PC-9 (cell line): ENCODE results near the gene NADSYN1. TPM values are rescaled to one million over a fixed set of nuclear protein-coding genes. Genes with fewer than 3 reads are reported as not detected.

Source experiments
- BruUV-seq: library from RNA; stranded (reverse); fragments of 400-500 nt; replicated peaks from 2 replicates; lab custom pipeline; 2021; lab: Mats Ljungman, UMichigan
- CTCF ChIA-PET: fragments of 300-600 bp; sonication (Branson Sonifier 250); formaldehyde crosslinking; loops from one replicate; lab custom pipeline; 2022; ENCODE audit warnings: antibody characterized with exemption; lab: Charles Lee
- POLR2A ChIA-PET: fragments of 300-600 bp; sonication (Branson Sonifier 250); formaldehyde crosslinking; loops from one replicate; lab custom pipeline; 2022; ENCODE audit warnings: antibody characterized with exemption; ENCODE audit not compliant: unreplicated experiment; lab: Charles Lee
- DNase-seq, 2 experiments: peaks; one replicate each; pipeline versions ENCODE4 v3.0.0 to v3.0.0-alpha.2; 2015 to 2022; ENCODE audit warnings: mixed read lengths in 1 of 2
- H2AFZ ChIP-seq: fragments of 200-600 bp; sonication (generic); 2 replicates; pipeline ENCODE4 v1.8.1; 2017; ENCODE audit warnings: antibody characterized with exemption
- H3F3A ChIP-seq: fragments of 200-600 bp; sonication (generic); 2 replicates; pipeline ENCODE4 v1.8.1; 2017; ENCODE audit warnings: antibody characterized with exemption, mild to moderate bottlenecking, low read depth; ENCODE audit not compliant: insufficient read depth
- H3K27ac ChIP-seq: fragments of 200-600 bp; sonication (generic); 2 replicates; pipeline ENCODE4 v1.6.1; 2016; ENCODE audit warnings: mixed run types
- H3K27me3 ChIP-seq: fragments of 200-600 bp; sonication (generic); 2 replicates; pipeline ENCODE4 v1.6.1; 2016; ENCODE audit warnings: low read depth, mixed run types; ENCODE audit not compliant: insufficient read depth
- H3K36me3 ChIP-seq: fragments of 200-600 bp; sonication (generic); 2 replicates; pipeline ENCODE4 v1.6.1; 2016; ENCODE audit warnings: low read depth, mixed run types
- H3K4me1 ChIP-seq: fragments of 200-600 bp; sonication (generic); replicated peaks from 2 replicates; pipeline ENCODE4 v1.6.1; 2016; ENCODE audit warnings: mixed run types; ENCODE audit not compliant: insufficient read depth
- H3K4me2 ChIP-seq: fragments of 200-600 bp; sonication (generic); 2 replicates; pipeline ENCODE4 v1.6.1; 2017; ENCODE audit warnings: mixed run types
- H3K4me3 ChIP-seq: fragments of 200-600 bp; sonication (generic); 2 replicates; pipeline ENCODE4 v1.6.1; 2016; ENCODE audit warnings: mixed run types
- H3K79me2 ChIP-seq: fragments of 200-600 bp; sonication (generic); 2 replicates; pipeline ENCODE4 v1.6.1; 2017; ENCODE audit warnings: low read depth, mixed run types
- H3K9me2 ChIP-seq: fragments of 200-600 bp; sonication (generic); 2 replicates; pipeline ENCODE4 v1.8.1; 2017; ENCODE audit warnings: mild to moderate bottlenecking; ENCODE audit not compliant: insufficient read depth
- H3K9me3 ChIP-seq: fragments of 200-600 bp; sonication (generic); 2 replicates; pipeline ENCODE4 v1.8.1; 2016; ENCODE audit warnings: low read depth; ENCODE audit not compliant: insufficient read depth
- H4K20me1 ChIP-seq: fragments of 200-600 bp; sonication (generic); 2 replicates; pipeline ENCODE4 v1.8.1; 2017; ENCODE audit not compliant: insufficient read depth
- EZH2 ChIP-seq: fragments of 200-600 bp; sonication (generic); IDR thresholded peaks from 2 replicates; pipeline ENCODE4 v1.8.0; 2017; ENCODE audit warnings: antibody characterized with exemption, low read depth
- intact Hi-C: fragments of 100-400 bp; cut with micrococcal nuclease; formaldehyde crosslinking; loops from one replicate; pipeline ENCODE4 v1.10.0; 2022; ENCODE audit not compliant: unreplicated experiment
- total RNA-seq: library from RNA; stranded (reverse); gene quantifications from 2 replicates; pipeline ENCODE4 v1.2.3, GENCODE V29; 2021
- TF ChIP-seq, protein P1 (sequence below): fragments of 200-600 bp; sonication (generic); conservative IDR thresholded peaks from 2 replicates; pipeline ENCODE4 v1.6.1; 2017; ENCODE audit warnings: mixed run types, antibody characterized with exemption, mild to moderate bottlenecking, moderate library complexity

Gene NADSYN1
- total RNA-seq, 1 experiment from 2014 or later, result 118 TPM

DNA sequence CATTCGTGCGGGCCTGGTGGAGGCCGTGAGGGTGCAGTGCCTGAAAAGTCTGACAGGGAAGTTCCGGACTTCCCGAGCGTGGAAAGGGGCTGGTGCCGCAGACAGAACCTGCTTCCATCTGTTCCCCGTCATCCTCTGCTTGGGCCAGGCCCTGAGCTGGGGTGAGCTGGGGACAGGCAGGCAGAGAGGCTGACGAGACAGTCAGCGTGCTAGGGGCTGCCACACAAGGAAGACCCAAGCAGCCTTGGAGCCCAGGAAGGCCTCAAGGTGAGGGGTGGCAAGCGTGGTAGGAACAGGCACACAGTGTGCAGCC, 25.5 kb downstream of the NADSYN1 start:
- Histone ChIP-seq H2AFZ (no peak overlapping the region), H4K20me1 (no peaks in the 10 kb centered on the region), H3F3A (peaks cover 23% of the 10 kb centered on the region), H3K27ac (no peak overlapping the region), H3K79me2 (no peaks in the 10 kb centered on the region), H3K9me2 (no peaks in the 10 kb centered on the region), H3K4me2 (no peak overlapping the region), H3K36me3 (peaks cover 28% of the 10 kb centered on the region), H3K4me3 (no peak overlapping the region), H3K4me1 (peaks cover 22% of the 10 kb centered on the region), H3K27me3 (no peaks in the 10 kb centered on the region), H3K9me3 (no peaks in the 10 kb centered on the region)
- no peak for TF ChIP-seq EZH2
- TF ChIP-seq, protein P1, sequence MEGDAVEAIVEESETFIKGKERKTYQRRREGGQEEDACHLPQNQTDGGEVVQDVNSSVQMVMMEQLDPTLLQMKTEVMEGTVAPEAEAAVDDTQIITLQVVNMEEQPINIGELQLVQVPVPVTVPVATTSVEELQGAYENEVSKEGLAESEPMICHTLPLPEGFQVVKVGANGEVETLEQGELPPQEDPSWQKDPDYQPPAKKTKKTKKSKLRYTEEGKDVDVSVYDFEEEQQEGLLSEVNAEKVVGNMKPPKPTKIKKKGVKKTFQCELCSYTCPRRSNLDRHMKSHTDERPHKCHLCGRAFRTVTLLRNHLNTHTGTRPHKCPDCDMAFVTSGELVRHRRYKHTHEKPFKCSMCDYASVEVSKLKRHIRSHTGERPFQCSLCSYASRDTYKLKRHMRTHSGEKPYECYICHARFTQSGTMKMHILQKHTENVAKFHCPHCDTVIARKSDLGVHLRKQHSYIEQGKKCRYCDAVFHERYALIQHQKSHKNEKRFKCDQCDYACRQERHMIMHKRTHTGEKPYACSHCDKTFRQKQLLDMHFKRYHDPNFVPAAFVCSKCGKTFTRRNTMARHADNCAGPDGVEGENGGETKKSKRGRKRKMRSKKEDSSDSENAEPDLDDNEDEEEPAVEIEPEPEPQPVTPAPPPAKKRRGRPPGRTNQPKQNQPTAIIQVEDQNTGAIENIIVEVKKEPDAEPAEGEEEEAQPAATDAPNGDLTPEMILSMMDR, result no peak
- BruUV-seq, result no TSS peak
- ChIA-PET CTCF (no interaction called here), POLR2A (no interaction called here)
- no peak for DNase-seq
- intact Hi-C loops, result no loop called here

DNA sequence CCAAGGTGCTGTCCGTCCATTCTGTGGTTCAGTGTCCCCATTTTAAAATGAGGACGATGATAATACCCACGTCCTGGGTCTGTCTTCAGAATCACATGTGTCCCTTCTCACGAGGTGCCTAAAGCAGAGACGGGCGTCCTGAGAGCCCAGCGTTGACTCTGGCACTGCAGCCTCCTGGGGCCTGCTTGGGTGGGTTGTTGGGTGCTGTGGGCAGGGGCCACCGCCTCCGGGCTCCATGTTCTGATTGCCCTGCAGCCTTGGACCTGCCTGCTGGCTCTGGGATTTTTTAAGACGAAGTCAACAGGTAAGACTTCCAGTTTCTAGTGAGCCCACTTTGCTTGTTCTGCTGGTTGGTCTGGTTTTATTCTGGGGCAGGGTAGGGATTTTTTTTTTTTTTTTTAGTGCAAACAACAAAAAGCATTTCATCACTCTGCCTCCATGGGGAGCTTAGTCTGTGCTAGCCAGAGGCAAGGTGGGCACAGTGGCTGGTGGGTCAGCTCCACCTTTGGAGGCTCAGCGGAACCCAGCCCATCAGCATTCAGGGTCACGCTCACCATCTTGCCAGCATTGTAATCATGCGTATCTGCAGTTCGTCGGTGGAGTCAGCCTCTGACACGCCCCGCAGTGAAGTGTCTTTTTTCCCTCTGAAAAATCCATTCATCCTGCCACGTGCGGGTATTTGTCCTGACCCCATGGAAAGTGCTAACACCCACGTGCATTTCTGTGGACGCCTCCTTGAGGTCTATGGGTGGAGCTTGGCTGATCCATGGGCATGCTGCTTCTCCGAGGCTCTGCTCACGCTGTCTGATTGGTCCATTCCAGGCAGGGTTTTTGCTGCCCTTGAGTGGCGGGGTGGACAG, 28.3 kb downstream of the NADSYN1 start:
- Histone ChIP-seq H3K27ac (peak overlapping the region; percentile 85), H4K20me1 (no peaks in the 10 kb centered on the region), H3K4me2 (peak overlapping the region; percentile 73), H3F3A (peaks cover 23% of the 10 kb centered on the region), H3K4me1 (peaks cover 22% of the 10 kb centered on the region), H2AFZ (peak overlapping the region; percentile 69; the same call in 1 of the 2 replicates), H3K36me3 (peaks cover 42% of the 10 kb centered on the region), H3K9me2 (no peaks in the 10 kb centered on the region), H3K79me2 (no peaks in the 10 kb centered on the region), H3K27me3 (no peaks in the 10 kb centered on the region), H3K9me3 (no peaks in the 10 kb centered on the region), H3K4me3 (peak overlapping the region; percentile 31; the same call in 1 of the 2 replicates)
- intact Hi-C loops, result loop anchor here (2.0 kb wide), 3 partner anchors 19 to 85 kb away; partner anchors contain the start of gene NADSYN1
- ChIA-PET CTCF (interaction anchor here (0.6 to 0.8 kb wide), 2 partner anchors 12 to 82 kb away, joined by 3 read pairs; no protein-coding TSS in a partner anchor), POLR2A (interaction anchor here (0.7 kb wide), 1 partner anchor 617 kb away, joined by 3 read pairs; no protein-coding TSS in a partner anchor)
- BruUV-seq, result no TSS peak
- DNase-seq, result peak; percentile 67 to 88
- TF ChIP-seq, protein P1, result no peak
- no peak for TF ChIP-seq EZH2

DNA sequence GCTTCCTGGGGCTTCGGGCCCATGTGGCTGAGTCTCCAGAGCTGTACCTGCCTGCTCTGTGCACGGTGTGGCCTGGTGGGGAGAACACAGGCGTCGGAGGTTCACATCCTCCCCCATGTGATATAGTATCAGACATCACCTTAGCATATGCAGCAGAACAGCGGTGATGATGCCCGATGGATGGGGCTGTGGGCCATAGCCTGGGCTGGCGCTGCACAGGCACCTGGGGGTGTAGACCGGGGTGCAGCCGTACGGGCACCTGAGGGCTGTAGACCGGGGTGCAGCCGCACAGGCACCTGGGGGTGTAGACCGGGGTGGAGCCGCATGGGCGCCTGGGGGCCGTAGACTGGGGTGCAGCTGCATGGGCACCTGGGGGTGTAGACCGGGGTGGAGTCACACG, 29.2 kb downstream of the NADSYN1 start:
- Histone ChIP-seq H4K20me1 (no peaks in the 10 kb centered on the region), H3K4me1 (peaks cover 23% of the 10 kb centered on the region), H3K36me3 (peaks cover 42% of the 10 kb centered on the region), H3K27ac (peak overlapping the region; percentile 85; the same call in 1 of the 2 replicates), H3K4me2 (peak overlapping the region; percentile 73; the same call in 1 of the 2 replicates), H3K4me3 (no peak overlapping the region), H3F3A (peaks cover 27% of the 10 kb centered on the region), H2AFZ (no peak overlapping the region), H3K9me3 (no peaks in the 10 kb centered on the region), H3K9me2 (no peaks in the 10 kb centered on the region), H3K79me2 (no peaks in the 10 kb centered on the region), H3K27me3 (no peaks in the 10 kb centered on the region)
- ChIA-PET POLR2A (no interaction called here), CTCF (interaction anchor here (0.6 kb wide), 1 partner anchor 11 kb away, joined by 3 read pairs; no protein-coding TSS in a partner anchor)
- no peak for DNase-seq
- BruUV-seq, result no TSS peak
- TF ChIP-seq, protein P1, result no peak
- TF ChIP-seq EZH2, result no peak
- intact Hi-C loops, result no loop called here
